ENCODE measurements around the gene UBA6. TPM values are rescaled to one million over a fixed set of nuclear protein-coding genes. Genes with fewer than 3 reads are reported as not detected.

The UBA6 gene
- total RNA-seq, 1 donor from 2014 or later, result 69.6 TPM

DNA sequence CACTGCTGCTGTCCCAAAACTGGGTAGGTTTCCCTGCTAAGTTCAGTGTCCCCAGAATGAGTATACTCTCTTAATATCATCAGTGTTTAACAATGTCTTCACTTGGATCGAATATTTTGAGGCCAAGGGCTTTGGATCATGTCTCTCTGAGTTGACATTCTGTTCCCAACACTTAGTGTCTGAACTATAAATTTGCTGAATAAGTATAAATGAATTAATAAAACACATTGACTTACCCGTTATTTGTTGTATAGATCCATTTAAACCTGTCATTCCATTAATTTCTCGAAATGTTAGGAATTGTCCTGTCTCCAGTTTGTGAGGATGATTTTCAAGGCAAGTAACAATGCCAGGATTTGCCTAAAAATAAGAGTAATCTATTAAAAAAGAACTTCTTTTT lies 32.6 kb downstream of the UBA6 start:
- Mint-ChIP-seq H3K4me1 (ENCODE audit: unreplicated experiment) (no peaks in the 10 kb centered on the region), H3K27me3 (no peaks in the 10 kb centered on the region), H3K9me3 (no peaks in the 10 kb centered on the region), H3K36me3 (peaks cover 25% of the 10 kb centered on the region), H3K4me3 (no peak overlapping the region), H3K27ac (no peak overlapping the region)
- no peak for DNase-seq (ENCODE audit: extremely low spot score, unreplicated experiment)
- TF ChIP-seq, protein P1, sequence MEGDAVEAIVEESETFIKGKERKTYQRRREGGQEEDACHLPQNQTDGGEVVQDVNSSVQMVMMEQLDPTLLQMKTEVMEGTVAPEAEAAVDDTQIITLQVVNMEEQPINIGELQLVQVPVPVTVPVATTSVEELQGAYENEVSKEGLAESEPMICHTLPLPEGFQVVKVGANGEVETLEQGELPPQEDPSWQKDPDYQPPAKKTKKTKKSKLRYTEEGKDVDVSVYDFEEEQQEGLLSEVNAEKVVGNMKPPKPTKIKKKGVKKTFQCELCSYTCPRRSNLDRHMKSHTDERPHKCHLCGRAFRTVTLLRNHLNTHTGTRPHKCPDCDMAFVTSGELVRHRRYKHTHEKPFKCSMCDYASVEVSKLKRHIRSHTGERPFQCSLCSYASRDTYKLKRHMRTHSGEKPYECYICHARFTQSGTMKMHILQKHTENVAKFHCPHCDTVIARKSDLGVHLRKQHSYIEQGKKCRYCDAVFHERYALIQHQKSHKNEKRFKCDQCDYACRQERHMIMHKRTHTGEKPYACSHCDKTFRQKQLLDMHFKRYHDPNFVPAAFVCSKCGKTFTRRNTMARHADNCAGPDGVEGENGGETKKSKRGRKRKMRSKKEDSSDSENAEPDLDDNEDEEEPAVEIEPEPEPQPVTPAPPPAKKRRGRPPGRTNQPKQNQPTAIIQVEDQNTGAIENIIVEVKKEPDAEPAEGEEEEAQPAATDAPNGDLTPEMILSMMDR (conservative IDR thresholded peaks at IDR 0.05), result no peak

DNA sequence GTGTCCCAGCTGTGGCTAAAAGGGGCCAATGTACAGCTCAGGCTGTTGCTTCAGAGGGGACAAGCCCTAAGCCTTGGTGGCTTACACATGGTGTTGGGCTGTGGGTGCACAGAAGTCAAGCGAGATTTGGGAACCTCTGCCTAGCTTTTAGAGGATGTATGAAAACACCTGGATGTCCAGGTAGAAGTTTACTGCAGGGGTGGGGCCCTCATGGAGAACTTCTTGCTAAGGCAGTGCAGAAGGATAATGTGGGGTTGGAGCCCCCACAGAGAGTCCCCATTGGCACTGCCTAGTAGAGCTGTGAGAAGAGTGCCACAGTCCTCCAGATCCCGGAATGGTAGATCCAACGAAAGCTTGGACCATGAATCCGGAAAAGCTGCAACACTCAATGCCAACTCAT lies 40.5 kb downstream of the UBA6 start:
- H3K27me3 Mint-ChIP-seq, result no peaks in the 10 kb centered on the region
- no peak overlapping the region for H3K4me3 Mint-ChIP-seq
- TF ChIP-seq, protein P1 (conservative IDR thresholded peaks at IDR 0.05), result no peak
- H3K36me3 Mint-ChIP-seq, result peaks cover 56% of the 10 kb centered on the region
- DNase-seq (ENCODE audit: extremely low spot score, unreplicated experiment), result no peak
- peaks cover 19% of the 10 kb centered on the region for H3K9me3 Mint-ChIP-seq
- no peaks in the 10 kb centered on the region for H3K4me1 Mint-ChIP-seq (ENCODE audit: unreplicated experiment)
- H3K27ac Mint-ChIP-seq, result no peak overlapping the region

DNA sequence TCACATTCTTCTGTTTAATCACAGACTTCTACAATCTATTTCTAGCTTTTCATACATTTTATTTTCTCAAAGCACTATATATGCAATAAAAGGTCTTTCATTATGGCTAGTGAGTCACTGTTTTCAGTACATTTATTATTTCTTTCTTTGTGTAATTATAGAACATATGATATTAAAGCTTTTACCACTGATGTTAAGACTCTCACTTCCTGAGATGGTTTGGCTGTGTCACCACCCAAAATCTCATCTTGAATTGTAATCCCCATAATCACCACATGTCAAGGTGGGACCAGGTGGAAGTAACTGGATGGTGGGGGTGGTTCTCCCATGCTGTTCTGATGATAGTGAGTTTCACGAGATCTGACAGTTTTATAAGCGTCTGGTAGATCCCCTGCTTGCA lies 41.9 kb downstream of the UBA6 start:
- TF ChIP-seq, protein P1 (conservative IDR thresholded peaks at IDR 0.05), result no peak
- Mint-ChIP-seq H3K4me1 (ENCODE audit: unreplicated experiment) (no peaks in the 10 kb centered on the region), H3K27me3 (no peaks in the 10 kb centered on the region), H3K36me3 (peaks cover 69% of the 10 kb centered on the region), H3K27ac (no peak overlapping the region), H3K4me3 (no peak overlapping the region), H3K9me3 (peaks cover 19% of the 10 kb centered on the region)
- DNase-seq (ENCODE audit: extremely low spot score, unreplicated experiment), result no peak

DNA sequence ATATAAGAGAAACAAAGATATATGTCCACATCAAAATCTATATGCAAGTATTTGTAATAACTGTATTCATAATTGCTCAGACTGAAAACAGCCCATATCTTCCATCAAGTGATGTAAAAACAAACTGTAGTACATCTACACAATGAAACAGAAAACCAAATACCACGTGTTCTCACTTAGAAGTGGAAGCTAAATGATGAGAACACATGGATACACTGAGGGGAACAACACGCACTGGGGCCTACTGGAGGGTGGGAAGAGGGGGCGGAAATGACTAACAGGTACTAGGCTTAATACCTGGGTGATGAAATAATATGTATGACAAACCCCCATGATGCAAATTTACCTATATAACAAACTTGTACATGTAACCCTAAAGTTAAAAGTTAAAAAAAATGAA lies 42.7 kb downstream of the UBA6 start:
- Mint-ChIP-seq H3K27me3 (no peaks in the 10 kb centered on the region), H3K27ac (no peak overlapping the region), H3K4me3 (no peak overlapping the region), H3K9me3 (peaks cover 19% of the 10 kb centered on the region), H3K4me1 (ENCODE audit: unreplicated experiment) (no peaks in the 10 kb centered on the region), H3K36me3 (peaks cover 77% of the 10 kb centered on the region)
- TF ChIP-seq, protein P1 (conservative IDR thresholded peaks at IDR 0.05), result no peak
- DNase-seq (ENCODE audit: extremely low spot score, unreplicated experiment), result no peak

DNA sequence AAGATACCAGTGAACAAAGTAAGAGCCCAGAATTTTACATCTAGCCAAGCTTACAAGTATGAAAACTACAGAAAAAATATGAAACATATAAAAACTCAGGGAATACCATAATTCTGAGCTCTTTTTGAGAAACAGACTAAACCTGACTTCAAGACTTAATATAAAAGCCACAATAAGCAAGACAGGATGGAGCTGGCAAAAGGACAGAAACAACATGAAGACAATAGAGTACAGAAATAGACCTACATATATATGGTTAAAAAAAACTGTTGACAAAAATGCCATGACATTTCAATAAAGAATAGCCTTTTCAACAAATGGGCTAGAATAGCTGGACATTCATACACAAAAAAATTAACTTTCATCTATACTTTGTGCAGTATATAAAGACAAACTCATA lies 49.4 kb downstream of the UBA6 start:
- H3K9me3 Mint-ChIP-seq, result no peaks in the 10 kb centered on the region

More for the DNA sequence above, 49.4 kb downstream of the UBA6 start:
- Mint-ChIP-seq H3K4me1 (ENCODE audit: unreplicated experiment) (no peaks in the 10 kb centered on the region), H3K4me3 (no peak overlapping the region), H3K27ac (no peak overlapping the region), H3K36me3 (peaks cover 41% of the 10 kb centered on the region), H3K27me3 (no peaks in the 10 kb centered on the region)
- TF ChIP-seq, protein P1 (conservative IDR thresholded peaks at IDR 0.05), result no peak
- no peak for DNase-seq (ENCODE audit: extremely low spot score, unreplicated experiment)

All from type B pancreatic cell (in vitro differentiated cells).